Glutamatergic neuron (in vitro differentiated cells): ENCODE measurements around the gene ASTN2. TPM values are rescaled to one million over a fixed set of nuclear protein-coding genes. Genes with fewer than 3 reads are reported as not detected.

Experiments
- DNase-seq: peaks from one replicate; pipeline ENCODE4 v3.0.0; 2022
- H3K27ac Mint-ChIP-seq: one replicate; pipeline ENCODE4 v1.8.0; 2020; ENCODE audit warnings: mild to moderate bottlenecking, mixed read lengths, inconsistent platforms; ENCODE audit not compliant: unreplicated experiment
- H3K27me3 Mint-ChIP-seq: one replicate; pipeline ENCODE4 v1.8.0; 2020; ENCODE audit warnings: mild to moderate bottlenecking, moderate library complexity, mixed read lengths, inconsistent platforms; ENCODE audit not compliant: unreplicated experiment
- H3K36me3 Mint-ChIP-seq: one replicate; pipeline ENCODE4 v1.8.0; 2020; ENCODE audit warnings: mild to moderate bottlenecking, mixed read lengths, inconsistent platforms; ENCODE audit not compliant: unreplicated experiment
- H3K4me1 Mint-ChIP-seq: one replicate; pipeline ENCODE4 v1.8.0; 2020; ENCODE audit warnings: mild to moderate bottlenecking, low read depth, mixed read lengths, inconsistent platforms; ENCODE audit not compliant: unreplicated experiment
- H3K4me3 Mint-ChIP-seq: one replicate; pipeline ENCODE4 v1.8.0; 2020; ENCODE audit warnings: mild to moderate bottlenecking, mixed read lengths, inconsistent platforms; ENCODE audit not compliant: unreplicated experiment
- H3K9me3 Mint-ChIP-seq: one replicate; pipeline ENCODE4 v1.8.0; 2020; ENCODE audit warnings: mild to moderate bottlenecking, moderate library complexity, mixed read lengths, inconsistent platforms; ENCODE audit not compliant: unreplicated experiment
- total RNA-seq: library from RNA; stranded (reverse); fragmentation: NEBNext Ultra II Directional; extraction: Animal tissue kit (Norgen Biotek cat#: 25700); gene quantifications from one replicate; pipeline ENCODE4 v1.2.1, GENCODE V29; 2021; ENCODE audit not compliant: unreplicated experiment
- TF ChIP-seq, protein P1 (sequence below): fragments of 200-600 bp; sonication (generic); IDR thresholded peaks from one replicate; pipeline ENCODE4 v1.5.0; 2021; ENCODE audit not compliant: partially characterized antibody, unreplicated experiment

The ASTN2 gene
- total RNA-seq, 1 donor from 2014 or later, result 134 TPM

DNA sequence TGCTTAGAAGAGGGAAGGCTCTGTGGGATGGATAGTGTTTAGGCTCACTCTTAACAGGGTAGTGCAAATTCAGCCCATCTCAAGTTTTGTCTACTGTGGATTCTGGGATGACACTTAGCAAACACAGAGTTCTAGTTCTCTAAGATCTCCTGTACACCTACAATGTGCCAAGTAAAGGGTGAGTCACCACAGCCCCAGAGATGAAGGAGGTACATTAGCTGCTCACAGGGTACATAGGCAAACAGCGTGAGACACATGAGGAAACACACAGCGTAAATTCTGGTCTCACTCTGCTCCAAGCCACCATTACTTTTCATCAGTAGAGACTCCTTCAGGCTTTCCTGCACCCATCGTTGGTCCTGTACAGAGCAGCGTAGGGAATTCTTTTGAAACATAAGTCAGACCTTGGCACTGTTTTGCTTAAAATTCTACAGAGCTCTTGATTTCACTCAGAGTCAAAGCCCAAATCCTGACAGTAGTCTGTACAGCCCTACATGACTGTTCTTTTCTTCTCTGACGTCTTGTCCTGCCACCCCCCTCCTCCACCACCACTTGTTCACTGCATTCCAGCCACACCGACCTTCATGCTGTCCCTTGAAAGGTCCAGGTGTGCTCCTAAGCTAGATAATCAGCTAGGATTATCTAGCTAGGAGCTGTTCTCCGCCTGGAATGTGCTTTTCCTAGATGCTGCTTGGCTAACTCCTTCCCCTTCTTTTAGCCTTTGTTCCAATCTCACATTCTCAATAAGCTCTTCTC is 8.7 kb downstream of the ASTN2 start:
- Mint-ChIP-seq H3K9me3 (peaks cover 4% of the 10 kb centered on the region), H3K27ac (peak overlapping the region; percentile 5), H3K4me1 (peaks cover 71% of the 10 kb centered on the region), H3K4me3 (peak overlapping the region; percentile 31), H3K36me3 (no peaks in the 10 kb centered on the region), H3K27me3 (no peaks in the 10 kb centered on the region)
- TF ChIP-seq, protein P1, sequence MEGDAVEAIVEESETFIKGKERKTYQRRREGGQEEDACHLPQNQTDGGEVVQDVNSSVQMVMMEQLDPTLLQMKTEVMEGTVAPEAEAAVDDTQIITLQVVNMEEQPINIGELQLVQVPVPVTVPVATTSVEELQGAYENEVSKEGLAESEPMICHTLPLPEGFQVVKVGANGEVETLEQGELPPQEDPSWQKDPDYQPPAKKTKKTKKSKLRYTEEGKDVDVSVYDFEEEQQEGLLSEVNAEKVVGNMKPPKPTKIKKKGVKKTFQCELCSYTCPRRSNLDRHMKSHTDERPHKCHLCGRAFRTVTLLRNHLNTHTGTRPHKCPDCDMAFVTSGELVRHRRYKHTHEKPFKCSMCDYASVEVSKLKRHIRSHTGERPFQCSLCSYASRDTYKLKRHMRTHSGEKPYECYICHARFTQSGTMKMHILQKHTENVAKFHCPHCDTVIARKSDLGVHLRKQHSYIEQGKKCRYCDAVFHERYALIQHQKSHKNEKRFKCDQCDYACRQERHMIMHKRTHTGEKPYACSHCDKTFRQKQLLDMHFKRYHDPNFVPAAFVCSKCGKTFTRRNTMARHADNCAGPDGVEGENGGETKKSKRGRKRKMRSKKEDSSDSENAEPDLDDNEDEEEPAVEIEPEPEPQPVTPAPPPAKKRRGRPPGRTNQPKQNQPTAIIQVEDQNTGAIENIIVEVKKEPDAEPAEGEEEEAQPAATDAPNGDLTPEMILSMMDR, result no peak
- DNase-seq, result no peak

DNA sequence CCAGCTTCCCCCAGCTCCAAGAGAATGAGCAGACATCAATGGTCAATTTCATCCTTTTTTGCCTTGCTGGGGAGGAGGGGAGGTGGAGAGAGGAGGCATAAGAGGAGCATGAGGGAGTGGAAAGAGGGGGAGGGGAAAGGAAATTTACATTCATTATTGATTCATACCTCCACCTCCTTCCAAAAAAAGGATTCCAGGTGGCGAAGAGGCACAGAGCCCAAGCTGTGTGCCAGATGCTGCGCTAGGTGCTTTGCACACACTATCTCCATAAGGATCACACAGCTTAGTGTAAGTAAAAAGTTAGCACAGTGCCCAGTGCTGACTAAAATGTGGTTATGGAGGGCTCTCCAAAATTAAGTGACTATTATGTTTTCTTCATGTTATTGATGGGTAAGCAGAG is 11.0 kb downstream of the ASTN2 start:
- Mint-ChIP-seq H3K36me3 (no peaks in the 10 kb centered on the region), H3K9me3 (peaks cover 10% of the 10 kb centered on the region), H3K27me3 (peaks cover 4% of the 10 kb centered on the region), H3K4me3 (peak overlapping the region; percentile 53), H3K4me1 (peaks cover 77% of the 10 kb centered on the region), H3K27ac (peak overlapping the region; percentile 86)
- no peak for DNase-seq
- TF ChIP-seq, protein P1, result no peak

DNA sequence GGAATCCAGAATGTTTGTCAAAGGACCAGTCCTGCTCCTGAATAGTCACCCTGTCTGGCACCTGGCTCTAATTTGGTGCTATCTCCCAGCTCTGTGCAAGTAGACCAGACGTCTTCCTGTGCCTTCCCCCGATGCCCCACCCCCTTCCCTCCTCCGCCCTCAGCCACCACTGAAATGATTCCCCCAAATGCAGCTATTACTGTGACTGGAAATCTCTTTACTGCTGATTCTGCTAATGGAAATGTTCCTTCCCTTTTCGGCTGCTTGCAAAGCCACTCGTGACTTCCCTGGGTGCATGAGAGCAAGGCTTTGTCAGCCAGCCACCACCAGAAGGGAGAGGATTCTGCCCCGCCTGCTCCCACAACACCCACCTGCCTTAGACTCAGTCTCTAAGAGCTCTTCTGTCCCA is 11.4 kb downstream of the ASTN2 start:
- TF ChIP-seq, protein P1, result no peak
- Mint-ChIP-seq H3K27me3 (peaks cover 4% of the 10 kb centered on the region), H3K4me1 (peaks cover 76% of the 10 kb centered on the region), H3K27ac (peak overlapping the region; percentile 86), H3K4me3 (peak overlapping the region; percentile 53), H3K36me3 (no peaks in the 10 kb centered on the region), H3K9me3 (peaks cover 11% of the 10 kb centered on the region)
- no peak for DNase-seq

DNA sequence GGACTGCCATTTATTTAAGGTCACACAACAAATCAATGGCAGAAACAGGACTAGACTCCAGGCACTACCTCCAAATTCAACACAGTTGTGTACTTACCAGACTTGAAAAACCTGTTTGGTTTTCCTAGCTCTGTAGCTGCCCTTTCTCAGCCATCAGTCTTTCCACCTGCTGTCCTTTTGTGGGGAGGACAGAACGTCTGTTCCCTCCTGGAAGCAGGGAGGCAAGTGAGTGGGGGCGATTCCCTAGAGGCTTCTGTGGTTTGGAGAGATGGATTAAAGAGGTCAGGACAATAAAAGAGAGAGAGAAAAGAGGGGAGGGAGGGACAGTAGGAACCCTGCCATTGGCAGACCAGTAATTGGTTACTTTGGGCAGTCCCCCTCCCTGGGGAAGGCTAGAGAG is 14.7 kb downstream of the ASTN2 start:
- Mint-ChIP-seq H3K27ac (peak overlapping the region; percentile 87), H3K4me3 (peak overlapping the region; percentile 47), H3K4me1 (peaks cover 68% of the 10 kb centered on the region), H3K9me3 (peaks cover 9% of the 10 kb centered on the region), H3K27me3 (peaks cover 4% of the 10 kb centered on the region), H3K36me3 (no peaks in the 10 kb centered on the region)
- DNase-seq, result peak; percentile 73
- TF ChIP-seq, protein P1, result no peak

DNA sequence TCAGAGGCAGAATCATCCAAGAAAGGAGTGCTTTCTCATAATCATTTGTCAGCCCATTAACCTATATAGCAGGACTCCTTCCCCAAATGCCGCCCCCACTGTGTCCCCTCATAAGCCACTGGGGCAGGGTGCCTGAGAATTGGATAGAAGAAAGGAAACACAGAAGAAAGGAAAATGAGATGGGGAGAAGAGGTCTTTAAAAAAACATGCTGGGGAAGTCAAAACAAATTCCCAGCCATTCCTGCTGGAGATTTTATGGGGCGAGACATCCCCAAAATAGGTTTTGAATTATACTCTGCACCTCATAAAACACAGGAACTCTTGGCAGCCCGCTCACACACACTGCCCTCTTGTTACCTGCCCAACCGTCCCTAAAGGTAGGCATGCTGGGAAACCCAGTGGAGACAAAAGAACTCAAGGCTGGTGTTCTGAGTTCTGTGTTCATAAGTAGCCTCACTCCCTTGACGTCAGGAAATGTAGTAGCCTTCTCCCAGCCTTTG is 19.7 kb downstream of the ASTN2 start:
- Mint-ChIP-seq H3K36me3 (no peaks in the 10 kb centered on the region), H3K27me3 (peaks cover 8% of the 10 kb centered on the region), H3K4me3 (no peak overlapping the region), H3K27ac (no peak overlapping the region), H3K9me3 (peaks cover 8% of the 10 kb centered on the region), H3K4me1 (peaks cover 49% of the 10 kb centered on the region)
- TF ChIP-seq, protein P1, result no peak
- DNase-seq, result no peak
